Chondrocyte (in vitro differentiated cells): ENCODE measurements around the gene OR51I2. TPM values are rescaled to one million over a fixed set of nuclear protein-coding genes. Genes with fewer than 3 reads are reported as not detected.

Experiments
- DNase-seq: peaks from one replicate; pipeline ENCODE4 v3.0.0; 2021; ENCODE audit warnings: mixed read lengths, low spot score
- H3K27ac Mint-ChIP-seq: one replicate; pipeline ENCODE4 v1.8.0; 2021; ENCODE audit warnings: mild to moderate bottlenecking, moderate library complexity, mixed read lengths; ENCODE audit not compliant: unreplicated experiment
- H3K27me3 Mint-ChIP-seq: 2 replicates; pipeline ENCODE4 v1.8.0; 2021; ENCODE audit warnings: low read depth, mixed read lengths
- H3K36me3 Mint-ChIP-seq: 2 replicates; pipeline ENCODE4 v1.8.0; 2021; ENCODE audit warnings: low read depth, mixed read lengths
- H3K4me1 Mint-ChIP-seq: 2 replicates; pipeline ENCODE4 v1.8.0; 2021; ENCODE audit warnings: low read depth, mild to moderate bottlenecking, mixed read lengths
- H3K4me3 Mint-ChIP-seq: one replicate; pipeline ENCODE4 v1.8.0; 2021; ENCODE audit warnings: mild to moderate bottlenecking, moderate library complexity, mixed read lengths; ENCODE audit not compliant: unreplicated experiment
- H3K9me3 Mint-ChIP-seq: 2 replicates; pipeline ENCODE4 v1.8.0; 2021; ENCODE audit warnings: low read depth, mixed read lengths
- CTCF ChIP-seq: fragments of 200-600 bp; sonication (generic); IDR thresholded peaks from 2 replicates; pipeline ENCODE4 v1.5.0; 2021; ENCODE audit warnings: antibody characterized with exemption, mild to moderate bottlenecking, moderate library complexity
- total RNA-seq: library from RNA; stranded (reverse); gene quantifications from 3 replicates; pipeline ENCODE4 v1.2.1, GENCODE V29; 2021

OR51I2 gene
- total RNA-seq, 1 donor from 2014 or later = not detected

- DNase-seq = no peak
- H3K4me1 Mint-ChIP-seq = no peaks in the 10 kb centered on the region
- peaks cover 28% of the 10 kb centered on the region for H3K27me3 Mint-ChIP-seq
- TF ChIP-seq CTCF = no peak
- H3K4me3 Mint-ChIP-seq = no peak overlapping the region
- H3K36me3 Mint-ChIP-seq = no peaks in the 10 kb centered on the region
- H3K9me3 Mint-ChIP-seq = no peaks in the 10 kb centered on the region
- H3K27ac Mint-ChIP-seq = no peak overlapping the region
Measured at GRCh38 chr11:5488798-5489399, 39.8 kb downstream of the OR51I2 start.

GRCh38 chr11:5489576-5490357 is 40.6 kb downstream of the OR51I2 start:
- no peaks in the 10 kb centered on the region for H3K36me3 Mint-ChIP-seq
- no peak overlapping the region for H3K27ac Mint-ChIP-seq
- no peak overlapping the region for H3K4me3 Mint-ChIP-seq
- TF ChIP-seq CTCF = no peak
- no peaks in the 10 kb centered on the region for H3K4me1 Mint-ChIP-seq
- H3K9me3 Mint-ChIP-seq = no peaks in the 10 kb centered on the region
- DNase-seq = no peak
- peaks cover 30% of the 10 kb centered on the region for H3K27me3 Mint-ChIP-seq

GRCh38 chr11:5499671-5500070 is 50.5 kb downstream of the OR51I2 start:
- H3K36me3 Mint-ChIP-seq = no peaks in the 10 kb centered on the region
- H3K4me3 Mint-ChIP-seq = no peak overlapping the region
- DNase-seq = no peak
- H3K4me1 Mint-ChIP-seq = no peaks in the 10 kb centered on the region
- H3K27me3 Mint-ChIP-seq = peaks cover 19% of the 10 kb centered on the region
- H3K9me3 Mint-ChIP-seq = no peaks in the 10 kb centered on the region
- TF ChIP-seq CTCF = no peak
- no peak overlapping the region for H3K27ac Mint-ChIP-seq

- Mint-ChIP-seq H3K27ac (no peak overlapping the region), H3K4me3 (no peak overlapping the region), H3K36me3 (no peaks in the 10 kb centered on the region), H3K4me1 (no peaks in the 10 kb centered on the region), H3K9me3 (no peaks in the 10 kb centered on the region), H3K27me3 (peaks cover 20% of the 10 kb centered on the region)
- DNase-seq = no peak
- TF ChIP-seq CTCF = no peak
Measured at GRCh38 chr11:5500393-5500801, 51.3 kb downstream of the OR51I2 start.

- DNase-seq = no peak
- Mint-ChIP-seq H3K36me3 (no peaks in the 10 kb centered on the region), H3K4me3 (no peak overlapping the region), H3K27ac (no peak overlapping the region), H3K27me3 (peaks cover 23% of the 10 kb centered on the region), H3K9me3 (no peaks in the 10 kb centered on the region), H3K4me1 (no peaks in the 10 kb centered on the region)
- no peak for TF ChIP-seq CTCF
Measured at GRCh38 chr11:5504403-5504921, 55.3 kb downstream of the OR51I2 start.
